HEK293 (cell line): ENCODE results near the gene OBP2B.
"Not testable (repeated sequence)": the region's sequence is repeated elsewhere in the genome, so short reads cannot be mapped to it uniquely, and the experiment has no call there.

Experiments used
- CTCF ChIA-PET: fragments of 350-600 bp; formaldehyde crosslinking; extraction: SDS; loops from one replicate; lab custom pipeline; 2021; ENCODE audit warnings: antibody characterized with exemption; lab: Yijun Ruan, JAX
- POLR2A ChIA-PET: fragments of 300-600 bp; formaldehyde crosslinking; extraction: SDS; loops from one replicate; lab custom pipeline; 2020; ENCODE audit warnings: antibody characterized with exemption, inconsistent platforms; lab: Yijun Ruan, JAX
- H3K27ac ChIP-seq: fragments of 200-500 bp; sonication (Bioruptor generic); 2 replicates; pipeline ENCODE4 v1.5.1; 2014; ENCODE audit warnings: low read depth, low read length, control low read depth, inconsistent platforms; ENCODE audit errors: extremely low read depth
- H3K36me3 ChIP-seq, 2 experiments: fragments of 200-500 bp in 1 of 2; sonication (Bioruptor generic) in 1 of 2; 1 replicate in 1 of 2; 2 replicates in 1 of 2; pipeline ENCODE4 v1.5.1; 2014 to 2017; ENCODE audit warnings: inconsistent platforms in 2 of 2, low read length in 2 of 2; ENCODE audit not compliant: control insufficient read depth in 2 of 2, insufficient read depth in 1 of 2
- H3K4me1 ChIP-seq: fragments of 200-500 bp; sonication (Bioruptor generic); 2 replicates; pipeline ENCODE4 v1.5.1; 2014; ENCODE audit warnings: mild to moderate bottlenecking, low read length, inconsistent platforms; ENCODE audit not compliant: control insufficient read depth, insufficient read depth
- H3K4me3 ChIP-seq: 2 replicates; pipeline ENCODE4 v1.5.1; 2011; ENCODE audit warnings: low read depth, mild to moderate bottlenecking, control low read depth, low read length, moderate library complexity
- H3K9me3 ChIP-seq: fragments of 200-500 bp; sonication (Bioruptor generic); 2 replicates; pipeline ENCODE4 v1.5.1; 2014; ENCODE audit warnings: low read depth, low read length, inconsistent platforms; ENCODE audit not compliant: control insufficient read depth, insufficient read depth
- EGR2 ChIP-seq: fragments of 450-650 bp; formaldehyde crosslinking; IDR thresholded peaks from 2 replicates; pipeline ENCODE4 v1.5.1; 2016; ENCODE audit warnings: low read depth, missing biosample characterization, missing genetic modification characterization
- FEZF1 ChIP-seq: fragments of 450-650 bp; formaldehyde crosslinking; IDR thresholded peaks from 2 replicates; pipeline ENCODE4 v1.5.1; 2016; ENCODE audit warnings: missing biosample characterization, missing genetic modification characterization
- GLI4 ChIP-seq: fragments of 450-650 bp; formaldehyde crosslinking; IDR thresholded peaks from 2 replicates; pipeline ENCODE4 v1.5.1; 2016; ENCODE audit warnings: missing biosample characterization, missing genetic modification characterization
- KLF1 ChIP-seq: fragments of 450-650 bp; formaldehyde crosslinking; IDR thresholded peaks from 2 replicates; pipeline ENCODE4 v1.5.1; 2016; ENCODE audit warnings: missing biosample characterization, missing genetic modification characterization
- KLF16 ChIP-seq: fragments of 450-650 bp; formaldehyde crosslinking; IDR thresholded peaks from 2 replicates; pipeline ENCODE4 v1.5.1; 2017; ENCODE audit warnings: missing biosample characterization, missing genetic modification characterization
- PRDM1 ChIP-seq: fragments of 450-650 bp; formaldehyde crosslinking; IDR thresholded peaks from 2 replicates; pipeline ENCODE4; 2016; ENCODE audit warnings: missing biosample characterization, missing genetic modification characterization
- YY1 ChIP-seq: fragments of 450-650 bp; formaldehyde crosslinking; IDR thresholded peaks from 2 replicates; pipeline ENCODE4 v1.5.1; 2018; ENCODE audit warnings: missing biosample characterization, missing genetic modification characterization
- ZBTB17 ChIP-seq: fragments of 450-650 bp; formaldehyde crosslinking; IDR thresholded peaks from 2 replicates; pipeline ENCODE4 v1.5.1; 2016; ENCODE audit warnings: missing biosample characterization, missing genetic modification characterization
- ZNF10 ChIP-seq: fragments of 450-650 bp; formaldehyde crosslinking; IDR thresholded peaks from 2 replicates; pipeline ENCODE4 v1.5.1; 2017; ENCODE audit warnings: missing biosample characterization, missing genetic modification characterization
- ZNF133 ChIP-seq: fragments of 450-650 bp; formaldehyde crosslinking; IDR thresholded peaks from 2 replicates; pipeline ENCODE4 v1.5.1; 2016; ENCODE audit warnings: missing biosample characterization, missing genetic modification characterization
- ZNF174 ChIP-seq: fragments of 450-650 bp; formaldehyde crosslinking; IDR thresholded peaks from 2 replicates; pipeline ENCODE4 v1.5.0; 2017; ENCODE audit warnings: missing biosample characterization, mild to moderate bottlenecking, missing genetic modification characterization
- ZNF239 ChIP-seq: fragments of 450-650 bp; formaldehyde crosslinking; IDR thresholded peaks from 2 replicates; pipeline ENCODE4 v1.5.1; 2016; ENCODE audit warnings: missing biosample characterization, missing genetic modification characterization
- ZNF248 ChIP-seq: fragments of 450-650 bp; formaldehyde crosslinking; IDR thresholded peaks from 2 replicates; pipeline ENCODE4 v1.5.1; 2017; ENCODE audit warnings: missing biosample characterization, missing genetic modification characterization
- ZNF311 ChIP-seq: fragments of 450-650 bp; formaldehyde crosslinking; IDR thresholded peaks from 2 replicates; pipeline ENCODE4 v1.5.1; 2017; ENCODE audit warnings: missing biosample characterization, missing genetic modification characterization, borderline replicate concordance
- ZNF585B ChIP-seq: fragments of 450-650 bp; formaldehyde crosslinking; IDR thresholded peaks from 2 replicates; pipeline ENCODE4 v1.5.1; 2016; ENCODE audit warnings: missing biosample characterization, missing genetic modification characterization
- ZNF600 ChIP-seq: fragments of 450-650 bp; formaldehyde crosslinking; IDR thresholded peaks from 2 replicates; pipeline ENCODE4 v1.5.1; 2016; ENCODE audit warnings: missing biosample characterization, missing genetic modification characterization
- ZNF626 ChIP-seq: fragments of 450-650 bp; sonication (Bioruptor Pico); formaldehyde crosslinking; IDR thresholded peaks from 2 replicates; pipeline ENCODE4 v1.5.1; 2018; ENCODE audit warnings: missing biosample characterization, missing genetic modification characterization, inconsistent platforms
- ZNF785 ChIP-seq: fragments of 450-650 bp; formaldehyde crosslinking; IDR thresholded peaks from 2 replicates; pipeline ENCODE4 v1.5.1; 2016; ENCODE audit warnings: missing biosample characterization, missing genetic modification characterization
- TF ChIP-seq, protein P1 (sequence below): fragments of 450-650 bp; formaldehyde crosslinking; IDR thresholded peaks from 2 replicates; pipeline ENCODE4 v1.5.1; 2017; ENCODE audit warnings: missing biosample characterization, mild to moderate bottlenecking, missing genetic modification characterization, moderate library complexity
- TF ChIP-seq, protein P2 (sequence below): fragments of 450-650 bp; formaldehyde crosslinking; IDR thresholded peaks from 2 replicates; pipeline ENCODE4 v1.5.1; 2016; ENCODE audit warnings: missing biosample characterization, missing genetic modification characterization
- TF ChIP-seq, protein P3 (sequence below): fragments of 450-650 bp; formaldehyde crosslinking; IDR thresholded peaks from 2 replicates; pipeline ENCODE4 v1.5.1; 2016; ENCODE audit warnings: missing biosample characterization, missing genetic modification characterization
- TF ChIP-seq, protein P4 (sequence below): fragments of 450-650 bp; formaldehyde crosslinking; IDR thresholded peaks from 2 replicates; pipeline ENCODE4 v1.5.1; 2016; ENCODE audit warnings: missing biosample characterization, missing genetic modification characterization

The OBP2B gene

DNA sequence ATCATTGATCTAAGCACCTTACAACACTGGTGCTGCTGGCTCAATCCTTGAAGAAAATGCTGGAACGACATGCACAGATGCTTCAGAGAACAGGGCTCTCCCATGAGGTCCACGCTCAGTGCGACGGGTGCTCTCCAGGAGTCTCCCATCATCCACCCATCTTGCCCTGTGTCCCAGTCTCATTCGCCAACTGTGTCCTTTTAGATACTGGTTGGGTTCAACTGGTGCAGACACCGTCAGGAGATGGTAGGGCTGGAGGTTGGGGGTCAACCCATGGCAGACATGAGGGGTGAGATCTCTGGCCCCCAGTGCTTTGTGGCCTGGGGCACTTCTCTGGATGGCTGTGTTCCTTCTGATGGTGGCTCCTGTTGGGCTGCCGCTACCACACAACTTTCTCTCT is 1.6 kb upstream of the OBP2B start:
- ChIA-PET POLR2A (no interaction called here), CTCF (no interaction called here)
- Histone ChIP-seq H3K36me3 (no peaks in the 10 kb centered on the region), H3K9me3 (no peaks in the 10 kb centered on the region), H3K4me3 (no peak overlapping the region), H3K4me1 (no peaks in the 10 kb centered on the region), H3K27ac (no peak overlapping the region)
- TF ChIP-seq KLF16 (no peak), ZNF10 (tag by site-specific recombination) (no peak), ZNF585B (tag by site-specific recombination) (no peak), YY1 (tag by site-specific recombination) (no peak), ZNF626 (tag by site-specific recombination) (no peak), ZNF248 (no peak), ZNF600 (tag by site-specific recombination) (no peak), ZBTB17 (tag by site-specific recombination) (no peak)
- TF ChIP-seq, protein P1, sequence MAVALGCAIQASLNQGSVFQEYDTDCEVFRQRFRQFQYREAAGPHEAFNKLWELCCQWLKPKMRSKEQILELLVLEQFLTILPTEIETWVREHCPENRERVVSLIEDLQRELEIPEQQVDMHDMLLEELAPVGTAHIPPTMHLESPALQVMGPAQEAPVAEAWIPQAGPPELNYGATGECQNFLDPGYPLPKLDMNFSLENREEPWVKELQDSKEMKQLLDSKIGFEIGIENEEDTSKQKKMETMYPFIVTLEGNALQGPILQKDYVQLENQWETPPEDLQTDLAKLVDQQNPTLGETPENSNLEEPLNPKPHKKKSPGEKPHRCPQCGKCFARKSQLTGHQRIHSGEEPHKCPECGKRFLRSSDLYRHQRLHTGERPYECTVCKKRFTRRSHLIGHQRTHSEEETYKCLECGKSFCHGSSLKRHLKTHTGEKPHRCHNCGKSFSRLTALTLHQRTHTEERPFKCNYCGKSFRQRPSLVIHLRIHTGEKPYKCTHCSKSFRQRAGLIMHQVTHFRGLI = no peak

DNA sequence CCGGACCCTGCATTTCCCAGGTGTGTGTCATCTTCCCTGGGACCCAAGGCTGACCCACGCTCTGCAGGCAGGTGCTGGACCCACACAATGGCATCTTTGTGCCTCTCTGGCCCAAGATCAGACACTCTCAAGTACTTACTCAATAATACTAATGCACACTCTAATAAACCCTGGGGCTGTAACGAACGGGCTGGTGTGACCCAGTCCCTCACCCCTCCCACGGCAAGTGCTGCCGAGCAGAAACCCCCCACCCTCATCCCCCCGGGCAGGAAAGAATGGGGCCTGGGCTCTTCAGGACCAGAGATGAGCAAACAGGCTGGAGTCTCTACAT is 1.1 kb upstream of the OBP2B start:
- no peak for TF ChIP-seq KLF1
- no peak for TF ChIP-seq PRDM1 (tag by site-specific recombination)
- TF ChIP-seq, protein P2, sequence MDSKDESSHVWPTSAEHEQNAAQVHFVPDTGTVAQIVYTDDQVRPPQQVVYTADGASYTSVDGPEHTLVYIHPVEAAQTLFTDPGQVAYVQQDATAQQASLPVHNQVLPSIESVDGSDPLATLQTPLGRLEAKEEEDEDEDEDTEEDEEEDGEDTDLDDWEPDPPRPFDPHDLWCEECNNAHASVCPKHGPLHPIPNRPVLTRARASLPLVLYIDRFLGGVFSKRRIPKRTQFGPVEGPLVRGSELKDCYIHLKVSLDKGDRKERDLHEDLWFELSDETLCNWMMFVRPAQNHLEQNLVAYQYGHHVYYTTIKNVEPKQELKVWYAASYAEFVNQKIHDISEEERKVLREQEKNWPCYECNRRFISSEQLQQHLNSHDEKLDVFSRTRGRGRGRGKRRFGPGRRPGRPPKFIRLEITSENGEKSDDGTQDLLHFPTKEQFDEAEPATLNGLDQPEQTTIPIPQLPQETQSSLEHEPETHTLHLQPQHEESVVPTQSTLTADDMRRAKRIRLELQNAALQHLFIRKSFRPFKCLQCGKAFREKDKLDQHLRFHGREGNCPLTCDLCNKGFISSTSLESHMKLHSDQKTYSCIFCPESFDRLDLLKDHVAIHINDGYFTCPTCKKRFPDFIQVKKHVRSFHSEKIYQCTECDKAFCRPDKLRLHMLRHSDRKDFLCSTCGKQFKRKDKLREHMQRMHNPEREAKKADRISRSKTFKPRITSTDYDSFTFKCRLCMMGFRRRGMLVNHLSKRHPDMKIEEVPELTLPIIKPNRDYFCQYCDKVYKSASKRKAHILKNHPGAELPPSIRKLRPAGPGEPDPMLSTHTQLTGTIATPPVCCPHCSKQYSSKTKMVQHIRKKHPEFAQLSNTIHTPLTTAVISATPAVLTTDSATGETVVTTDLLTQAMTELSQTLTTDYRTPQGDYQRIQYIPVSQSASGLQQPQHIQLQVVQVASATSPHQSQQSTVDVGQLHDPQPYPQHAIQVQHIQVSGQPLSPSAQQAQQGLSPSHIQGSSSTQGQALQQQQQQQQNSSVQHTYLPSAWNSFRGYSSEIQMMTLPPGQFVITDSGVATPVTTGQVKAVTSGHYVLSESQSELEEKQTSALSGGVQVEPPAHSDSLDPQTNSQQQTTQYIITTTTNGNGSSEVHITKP (tag by site-specific recombination) = no peak
- TF ChIP-seq, protein P3, sequence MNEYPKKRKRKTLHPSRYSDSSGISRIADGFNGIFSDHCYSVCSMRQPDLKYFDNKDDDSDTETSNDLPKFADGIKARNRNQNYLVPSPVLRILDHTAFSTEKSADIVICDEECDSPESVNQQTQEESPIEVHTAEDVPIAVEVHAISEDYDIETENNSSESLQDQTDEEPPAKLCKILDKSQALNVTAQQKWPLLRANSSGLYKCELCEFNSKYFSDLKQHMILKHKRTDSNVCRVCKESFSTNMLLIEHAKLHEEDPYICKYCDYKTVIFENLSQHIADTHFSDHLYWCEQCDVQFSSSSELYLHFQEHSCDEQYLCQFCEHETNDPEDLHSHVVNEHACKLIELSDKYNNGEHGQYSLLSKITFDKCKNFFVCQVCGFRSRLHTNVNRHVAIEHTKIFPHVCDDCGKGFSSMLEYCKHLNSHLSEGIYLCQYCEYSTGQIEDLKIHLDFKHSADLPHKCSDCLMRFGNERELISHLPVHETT = no peak
- no peak for TF ChIP-seq GLI4
- TF ChIP-seq FEZF1 = no peak
- TF ChIP-seq ZNF311 (tag by site-specific recombination) = no peak
- TF ChIP-seq, protein P4, sequence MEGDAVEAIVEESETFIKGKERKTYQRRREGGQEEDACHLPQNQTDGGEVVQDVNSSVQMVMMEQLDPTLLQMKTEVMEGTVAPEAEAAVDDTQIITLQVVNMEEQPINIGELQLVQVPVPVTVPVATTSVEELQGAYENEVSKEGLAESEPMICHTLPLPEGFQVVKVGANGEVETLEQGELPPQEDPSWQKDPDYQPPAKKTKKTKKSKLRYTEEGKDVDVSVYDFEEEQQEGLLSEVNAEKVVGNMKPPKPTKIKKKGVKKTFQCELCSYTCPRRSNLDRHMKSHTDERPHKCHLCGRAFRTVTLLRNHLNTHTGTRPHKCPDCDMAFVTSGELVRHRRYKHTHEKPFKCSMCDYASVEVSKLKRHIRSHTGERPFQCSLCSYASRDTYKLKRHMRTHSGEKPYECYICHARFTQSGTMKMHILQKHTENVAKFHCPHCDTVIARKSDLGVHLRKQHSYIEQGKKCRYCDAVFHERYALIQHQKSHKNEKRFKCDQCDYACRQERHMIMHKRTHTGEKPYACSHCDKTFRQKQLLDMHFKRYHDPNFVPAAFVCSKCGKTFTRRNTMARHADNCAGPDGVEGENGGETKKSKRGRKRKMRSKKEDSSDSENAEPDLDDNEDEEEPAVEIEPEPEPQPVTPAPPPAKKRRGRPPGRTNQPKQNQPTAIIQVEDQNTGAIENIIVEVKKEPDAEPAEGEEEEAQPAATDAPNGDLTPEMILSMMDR = no peak
- no peak for TF ChIP-seq ZNF585B (tag by site-specific recombination)
- no peak for TF ChIP-seq ZNF174
- TF ChIP-seq EGR2 (tag by site-specific recombination) = no peak
- no peak for TF ChIP-seq ZNF239
- no peak for TF ChIP-seq ZNF785 (tag by site-specific recombination)
- TF ChIP-seq ZNF133 (tag by site-specific recombination) = no peak

DNA sequence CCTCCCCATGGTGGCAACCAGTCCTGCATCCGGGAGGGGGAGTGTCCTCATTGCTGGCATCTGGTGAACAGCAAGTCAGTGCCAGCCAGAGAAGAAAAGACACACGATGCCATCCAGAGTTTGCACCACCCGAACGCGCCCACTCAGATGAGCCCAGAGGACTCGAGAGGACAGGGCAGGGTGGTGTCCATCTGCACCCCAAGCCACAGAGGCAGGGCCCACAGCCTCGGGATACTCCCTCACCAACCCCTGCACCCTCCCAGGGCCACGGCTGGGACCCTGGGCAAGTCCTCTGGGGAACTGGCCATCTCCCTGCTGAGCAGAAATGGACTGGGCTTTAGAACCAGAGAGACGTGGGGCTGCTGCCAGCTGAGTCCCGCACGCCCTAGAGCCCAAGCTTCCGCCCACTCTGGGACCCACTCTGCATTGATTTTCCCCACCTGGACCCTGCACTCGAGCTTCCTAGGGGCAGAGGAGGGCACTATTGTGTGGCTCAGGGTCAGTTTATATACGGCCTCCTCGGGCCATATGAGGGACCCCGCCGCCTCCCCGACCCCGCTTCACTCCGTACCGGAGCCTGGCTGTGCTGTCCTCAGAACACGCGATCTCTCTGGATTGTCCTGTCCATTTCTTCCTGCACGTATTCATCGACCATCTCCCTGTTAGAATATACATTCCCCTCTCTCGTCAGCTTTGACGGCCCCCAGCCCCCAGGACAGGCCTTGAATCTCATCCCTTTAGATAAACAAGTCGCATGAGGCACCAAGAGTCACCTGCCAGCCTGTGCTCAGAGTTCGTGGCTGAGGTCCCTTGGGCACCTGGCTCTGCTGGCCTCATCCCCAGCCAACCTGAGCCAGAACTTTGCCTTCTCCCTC is 514 bp upstream of the OBP2B start:
- H3K27ac ChIP-seq, POLR2A ChIA-PET, H3K4me1 ChIP-seq, CTCF ChIA-PET, H3K4me3 ChIP-seq, H3K36me3 ChIP-seq, H3K9me3 ChIP-seq: not testable (repeated sequence)

More for the DNA sequence above, 1.1 kb upstream of the OBP2B start:
- Histone ChIP-seq H3K4me1 (no peaks in the 10 kb centered on the region), H3K9me3 (no peaks in the 10 kb centered on the region), H3K4me3 (no peak overlapping the region), H3K27ac (no peak overlapping the region), H3K36me3 (no peaks in the 10 kb centered on the region)
- ChIA-PET POLR2A (no interaction called here), CTCF (no interaction called here)
